Liver (tissue), 9 donors: Measurements from ENCODE around the gene PPP4R4. TPM values are rescaled to one million over a fixed set of nuclear protein-coding genes. Genes with fewer than 3 reads are reported as not detected.

Source experiments
- DNase-seq: peaks from one replicate; pipeline ENCODE4 v3.0.0-alpha.2; 2017; ENCODE audit warnings: low spot score
- H3K27ac ChIP-seq, 2 donors: one replicate each; pipeline ENCODE4 v1.7.0; 2013; ENCODE audit warnings: inconsistent platforms in 2 of 2, low read length in 2 of 2, control low read depth in 1 of 2, low read depth in 1 of 2, mild to moderate bottlenecking in 1 of 2
- H3K27me3 ChIP-seq, 4 donors: one replicate each; pipeline versions ENCODE4 v1.6.1 to v1.7.0; 2013; ENCODE audit warnings: low read length in 3 of 4, inconsistent platforms in 1 of 4, mild to moderate bottlenecking in 1 of 4, moderate library complexity in 1 of 4; ENCODE audit not compliant: control insufficient read depth in 4 of 4, insufficient read depth in 4 of 4
- H3K36me3 ChIP-seq, 4 donors: one replicate each; pipeline versions ENCODE4 v1.6.1 to v1.7.0; 2013; ENCODE audit warnings: low read length in 3 of 4, mild to moderate bottlenecking in 3 of 4, low read depth in 1 of 4, moderate library complexity in 1 of 4; ENCODE audit not compliant: control insufficient read depth in 4 of 4, insufficient read depth in 3 of 4
- H3K4me1 ChIP-seq, 4 donors: one replicate each; pipeline versions ENCODE4 v1.6.1 to v1.7.0; 2013; ENCODE audit warnings: low read length in 3 of 4, mild to moderate bottlenecking in 3 of 4, moderate library complexity in 1 of 4; ENCODE audit not compliant: control insufficient read depth in 4 of 4, insufficient read depth in 4 of 4
- H3K4me3 ChIP-seq, 3 donors: one replicate each; pipeline versions ENCODE4 v1.6.1 to v1.7.0; 2013; ENCODE audit warnings: low read length in 3 of 3, control low read depth in 1 of 3, low read depth in 1 of 3, mild to moderate bottlenecking in 1 of 3
- H3K9ac ChIP-seq, 2 donors: one replicate each; pipeline ENCODE4 v1.7.0; 2013; ENCODE audit warnings: low read length in 2 of 2, mild to moderate bottlenecking in 2 of 2, moderate library complexity in 2 of 2, control low read depth in 1 of 2, low read depth in 1 of 2
- H3K9me3 ChIP-seq, 4 donors: one replicate each; pipeline versions ENCODE4 v1.6.1 to v1.7.0; 2013; ENCODE audit warnings: low read length in 3 of 4; ENCODE audit not compliant: control insufficient read depth in 4 of 4
- ATF3 ChIP-seq: IDR thresholded peaks from 2 replicates; pipeline ENCODE4 v1.6.1; 2016; ENCODE audit warnings: antibody characterized with exemption
- CTCF ChIP-seq: fragments of 150-350 bp; IDR thresholded peaks from 2 replicates; pipeline ENCODE4 v1.5.1; 2017; ENCODE audit warnings: improper control_type of control experiment, low read depth, low read length; ENCODE audit not compliant: missing input control
- EGR1 ChIP-seq, 2 donors: IDR thresholded peaks; 2 replicates each; pipeline ENCODE4 v1.6.1; 2016 to 2018; ENCODE audit warnings: antibody characterized with exemption in 2 of 2, low read depth in 2 of 2
- FOXA1 ChIP-seq: IDR thresholded peaks from 2 replicates; pipeline ENCODE4 v1.6.1; 2016; ENCODE audit warnings: antibody characterized with exemption
- FOXA2 ChIP-seq: IDR thresholded peaks from 2 replicates; pipeline ENCODE4 v1.6.1; 2016; ENCODE audit warnings: antibody characterized with exemption
- GABPA ChIP-seq, 2 donors: IDR thresholded peaks in 1 of 2; conservative IDR thresholded peaks in 1 of 2; 2 replicates each; pipeline ENCODE4 v1.6.1; 2016; ENCODE audit warnings: antibody characterized with exemption in 2 of 2, mild to moderate bottlenecking in 1 of 2, moderate library complexity in 1 of 2
- HNF4G ChIP-seq: IDR thresholded peaks from 2 replicates; pipeline ENCODE4 v1.6.1; 2016; ENCODE audit warnings: antibody characterized with exemption
- JUND ChIP-seq, 2 donors: IDR thresholded peaks; 2 replicates each; pipeline ENCODE4 v1.6.1; 2016; ENCODE audit warnings: antibody characterized with exemption in 2 of 2
- MAX ChIP-seq: IDR thresholded peaks from 2 replicates; pipeline ENCODE4 v1.6.1; 2016; ENCODE audit warnings: antibody characterized with exemption
- NR2F2 ChIP-seq: IDR thresholded peaks from 2 replicates; pipeline ENCODE4 v1.6.1; 2016; ENCODE audit warnings: antibody characterized with exemption
- RAD21 ChIP-seq, 2 donors: IDR thresholded peaks; 2 replicates each; pipeline ENCODE4 v1.6.1; 2016; ENCODE audit warnings: antibody characterized with exemption in 2 of 2, mild to moderate bottlenecking in 2 of 2
- REST ChIP-seq: IDR thresholded peaks from 2 replicates; pipeline ENCODE4 v1.6.1; 2016; ENCODE audit warnings: antibody characterized with exemption, mild to moderate bottlenecking
- RXRA ChIP-seq, 2 donors: IDR thresholded peaks; 2 replicates each; pipeline ENCODE4 v1.6.1; 2017 to 2018; ENCODE audit warnings: antibody characterized with exemption in 2 of 2, mild to moderate bottlenecking in 1 of 2
- SP1 ChIP-seq: IDR thresholded peaks from 2 replicates; pipeline ENCODE4 v1.6.1; 2018; ENCODE audit warnings: antibody characterized with exemption, mild to moderate bottlenecking
- TAF1 ChIP-seq: conservative IDR thresholded peaks from 2 replicates; pipeline ENCODE4 v1.6.1; 2016; ENCODE audit warnings: antibody characterized with exemption, mild to moderate bottlenecking
- YY1 ChIP-seq: IDR thresholded peaks from 2 replicates; pipeline ENCODE4 v1.6.1; 2016; ENCODE audit warnings: antibody characterized with exemption, mild to moderate bottlenecking
- ZBTB33 ChIP-seq: IDR thresholded peaks from 2 replicates; pipeline ENCODE4 v1.6.1; 2016; ENCODE audit warnings: antibody characterized with exemption
- WGBS: extraction: QIAGEN DNeasy Blood & Tissue Kit; methylation state at CpG from one replicate; pipeline ENCODE4 v1.1.7; 2013; 5-methylcytosine and 5-hydroxymethylcytosine counted together
- polyA plus RNA-seq, 2 donors: library from polyadenylated mRNA; stranded (reverse) in 1 of 2; unstranded in 1 of 2; fragments of 200-250 nt in 1 of 2; fragments of >200 nt in 1 of 2; fragmentation: Nextera tagmentation in 1 of 2; extraction: Ambion mirVana in 1 of 2; gene quantifications; one replicate each; pipeline versions ENCODE4 v1.2.1 to v1.2.3, GENCODE V29; 2013 to 2015
- total RNA-seq, 2 donors: library from RNA; depleted of rRNA; stranded (reverse); fragments of >200 nt; gene quantifications; one replicate each; pipeline ENCODE4 v1.2.3, GENCODE V29; 2014
- donor health status: healthy.
- donor health status: healthy.
- donor health status: healthy.
- donor health status: healthy.
- donor health status: healthy.

The PPP4R4 gene
- total and polyA plus RNA-seq, 4 donors: 0.52 to 2.4 (median 0.99) TPM

GRCh38 chr14:94152676-94153075 is 21.4 kb upstream of the PPP4R4 start:
- Histone ChIP-seq H3K27me3 (no peaks in the 10 kb centered on the region), H3K9me3 (no peaks in the 10 kb centered on the region), H3K27ac (no peak overlapping the region), H3K36me3 (no peaks in the 10 kb centered on the region), H3K4me3 (no peak overlapping the region), H3K4me1 (no peaks in the 10 kb centered on the region), H3K9ac (no peak overlapping the region)
- no peak for TF ChIP-seq MAX
- TF ChIP-seq REST: no peak
- TF ChIP-seq SP1: no peak
- TF ChIP-seq GABPA (IDR thresholded peaks at IDR 0.05 in 1 of 2, conservative IDR thresholded peaks at IDR 0.05 in 1 of 2): no peak
- TF ChIP-seq EGR1 (IDR thresholded peaks at IDR 0.05; ENCODE audit: low read depth in 2 of 2): no peak
- no peak for TF ChIP-seq FOXA2
- no peak for TF ChIP-seq CTCF
- no peak for TF ChIP-seq TAF1
- TF ChIP-seq RAD21 (IDR thresholded peaks at IDR 0.05): no peak
- no peak for TF ChIP-seq ZBTB33
- no peak for TF ChIP-seq HNF4G
- no peak for TF ChIP-seq RXRA (IDR thresholded peaks at IDR 0.05)
- no peak for TF ChIP-seq NR2F2
- TF ChIP-seq YY1: no peak
- TF ChIP-seq ATF3: no peak
- TF ChIP-seq JUND (IDR thresholded peaks at IDR 0.05): no peak
- TF ChIP-seq FOXA1: no peak
- DNase-seq: no peak
- WGBS: 93% methylated on average over 1 of the region's 1 CpG
